Neural progenitor cell (in vitro differentiated cells): ENCODE data around the gene VAV3.

Source experiments
- CTCF ChIP-seq: fragments of 200-600 bp; sonication (generic); IDR thresholded peaks from 2 replicates; pipeline ENCODE4 v1.5.1; 2017; ENCODE audit warnings: antibody characterized with exemption, mild to moderate bottlenecking
- EZH2 ChIP-seq: fragments of 200-600 bp; sonication (generic); IDR thresholded peaks from 2 replicates; pipeline ENCODE4 v1.6.1; 2017; ENCODE audit warnings: antibody characterized with exemption, mild to moderate bottlenecking, moderate library complexity
- EZH2phosphoT487 ChIP-seq: fragments of 200-600 bp; sonication (generic); IDR thresholded peaks from 2 replicates; pipeline ENCODE4 v1.6.1; 2017; ENCODE audit warnings: antibody characterized with exemption

DNA sequence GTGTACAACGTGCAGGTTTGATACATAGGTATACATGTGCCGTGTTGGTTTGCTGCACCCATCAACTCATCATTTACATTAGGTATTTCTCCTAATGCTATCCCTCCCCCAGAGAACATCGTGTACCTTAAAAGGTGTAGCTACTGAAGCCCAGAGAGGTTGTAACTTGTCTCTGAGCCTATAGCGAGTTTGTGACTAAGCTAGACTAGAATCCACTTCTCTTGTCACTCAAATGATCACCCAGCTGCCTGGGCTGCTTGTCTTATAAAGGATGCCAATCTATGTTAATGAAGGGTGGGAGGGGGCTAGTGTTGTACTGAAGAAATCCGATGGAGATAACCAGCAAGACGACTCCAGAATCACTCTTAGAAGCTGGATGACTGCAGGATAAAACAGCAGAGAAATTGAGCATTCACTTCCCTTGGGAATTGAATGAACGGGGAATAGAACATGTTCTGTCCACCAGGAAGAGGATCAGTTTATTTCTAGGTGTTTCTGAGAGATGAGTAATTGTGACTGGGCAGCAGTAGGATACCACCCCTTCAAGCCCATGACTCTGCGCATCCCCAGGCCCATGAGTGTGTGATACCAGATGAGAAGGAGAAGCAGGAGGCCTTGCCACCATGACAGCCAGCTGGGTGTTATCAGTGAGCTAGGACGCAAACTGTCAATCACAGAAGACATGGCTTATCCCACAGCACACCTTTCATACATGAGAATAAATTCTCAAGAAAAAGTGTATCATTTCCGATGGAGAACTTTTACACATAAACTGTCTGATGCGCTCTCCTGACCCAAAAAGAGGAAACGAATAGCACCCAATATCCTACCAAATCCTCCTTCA is 433.7 kb downstream of the VAV3 start:
- no peak for TF ChIP-seq CTCF
- TF ChIP-seq EZH2 = no peak
- TF ChIP-seq EZH2phosphoT487 = no peak
